ENCODE results near the gene ADAMTS17. TPM values are rescaled to one million over a fixed set of nuclear protein-coding genes. Genes with fewer than 3 reads are reported as not detected.

The ADAMTS17 gene
- total and polyA plus RNA-seq, 4 donors: 0.28 to 46.9 (median 9.1) TPM

GRCh38 chr15:100229181-100230163 is 112.3 kb downstream of the ADAMTS17 start (continued):
- TF ChIP-seq, protein P1, sequence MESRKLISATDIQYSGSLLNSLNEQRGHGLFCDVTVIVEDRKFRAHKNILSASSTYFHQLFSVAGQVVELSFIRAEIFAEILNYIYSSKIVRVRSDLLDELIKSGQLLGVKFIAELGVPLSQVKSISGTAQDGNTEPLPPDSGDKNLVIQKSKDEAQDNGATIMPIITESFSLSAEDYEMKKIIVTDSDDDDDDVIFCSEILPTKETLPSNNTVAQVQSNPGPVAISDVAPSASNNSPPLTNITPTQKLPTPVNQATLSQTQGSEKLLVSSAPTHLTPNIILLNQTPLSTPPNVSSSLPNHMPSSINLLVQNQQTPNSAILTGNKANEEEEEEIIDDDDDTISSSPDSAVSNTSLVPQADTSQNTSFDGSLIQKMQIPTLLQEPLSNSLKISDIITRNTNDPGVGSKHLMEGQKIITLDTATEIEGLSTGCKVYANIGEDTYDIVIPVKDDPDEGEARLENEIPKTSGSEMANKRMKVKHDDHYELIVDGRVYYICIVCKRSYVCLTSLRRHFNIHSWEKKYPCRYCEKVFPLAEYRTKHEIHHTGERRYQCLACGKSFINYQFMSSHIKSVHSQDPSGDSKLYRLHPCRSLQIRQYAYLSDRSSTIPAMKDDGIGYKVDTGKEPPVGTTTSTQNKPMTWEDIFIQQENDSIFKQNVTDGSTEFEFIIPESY (IDR thresholded peaks at IDR 0.05): no peak
- TF ChIP-seq HNF4G (IDR thresholded peaks at IDR 0.05) (no peak), RAD21 (IDR thresholded peaks at IDR 0.05) (no peak), HNF4A (conservative IDR thresholded peaks at IDR 0.05) (no peak)

DNA sequence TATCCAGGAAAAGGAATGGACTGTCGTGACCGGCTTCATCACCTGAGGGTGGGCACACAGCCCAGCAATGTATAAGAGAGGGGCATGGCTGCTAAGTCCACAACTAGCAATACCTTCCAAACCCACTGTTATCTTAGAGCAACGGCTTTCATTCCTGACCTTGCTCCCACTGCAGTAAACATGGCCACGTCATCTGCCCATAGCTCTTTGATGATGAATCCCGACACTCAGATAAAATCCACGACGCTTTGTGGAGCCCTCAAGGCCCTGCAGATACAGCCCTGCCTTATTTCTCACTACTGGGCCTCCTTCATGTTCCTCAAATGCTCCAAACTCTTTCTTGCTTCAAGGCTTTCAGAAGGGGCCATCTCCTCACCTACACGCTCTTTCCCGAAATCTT is 114.0 kb downstream of the ADAMTS17 start:
- Histone ChIP-seq H3K9ac (ENCODE audit: low read depth in 1 of 2, low read length in 2 of 2) (no peak overlapping the region), H3K27ac (ENCODE audit: low read depth in 1 of 2, low read length in 2 of 2) (no peak overlapping the region), H3K4me3 (ENCODE audit: low read depth in 1 of 3, low read length in 3 of 3) (no peak overlapping the region), H3K36me3 (ENCODE audit: control insufficient read depth in 4 of 4, insufficient read depth in 3 of 4, low read depth in 1 of 4, low read length in 3 of 4) (no peaks in the 10 kb centered on the region), H3K9me3 (ENCODE audit: control insufficient read depth in 4 of 4, low read length in 3 of 4) (no peaks in the 10 kb centered on the region), H3K4me1 (ENCODE audit: control insufficient read depth in 4 of 4, insufficient read depth in 4 of 4, low read length in 3 of 4) (no peaks in the 10 kb centered on the region), H3K27me3 (ENCODE audit: control insufficient read depth in 4 of 4, insufficient read depth in 4 of 4, low read length in 3 of 4) (no peaks in the 10 kb centered on the region)
- 88% methylated on average over 9 of the region's 9 CpGs for WGBS
- TF ChIP-seq FOXA2 (IDR thresholded peaks at IDR 0.05) (no peak), RXRA (IDR thresholded peaks at IDR 0.05) (no peak), GABPA (IDR thresholded peaks at IDR 0.05 in 1 of 2, conservative IDR thresholded peaks at IDR 0.05 in 1 of 2) (no peak), HNF4G (IDR thresholded peaks at IDR 0.05) (no peak), SP1 (IDR thresholded peaks at IDR 0.05) (no peak), NR2F2 (IDR thresholded peaks at IDR 0.05) (no peak)
- TF ChIP-seq, protein P2, sequence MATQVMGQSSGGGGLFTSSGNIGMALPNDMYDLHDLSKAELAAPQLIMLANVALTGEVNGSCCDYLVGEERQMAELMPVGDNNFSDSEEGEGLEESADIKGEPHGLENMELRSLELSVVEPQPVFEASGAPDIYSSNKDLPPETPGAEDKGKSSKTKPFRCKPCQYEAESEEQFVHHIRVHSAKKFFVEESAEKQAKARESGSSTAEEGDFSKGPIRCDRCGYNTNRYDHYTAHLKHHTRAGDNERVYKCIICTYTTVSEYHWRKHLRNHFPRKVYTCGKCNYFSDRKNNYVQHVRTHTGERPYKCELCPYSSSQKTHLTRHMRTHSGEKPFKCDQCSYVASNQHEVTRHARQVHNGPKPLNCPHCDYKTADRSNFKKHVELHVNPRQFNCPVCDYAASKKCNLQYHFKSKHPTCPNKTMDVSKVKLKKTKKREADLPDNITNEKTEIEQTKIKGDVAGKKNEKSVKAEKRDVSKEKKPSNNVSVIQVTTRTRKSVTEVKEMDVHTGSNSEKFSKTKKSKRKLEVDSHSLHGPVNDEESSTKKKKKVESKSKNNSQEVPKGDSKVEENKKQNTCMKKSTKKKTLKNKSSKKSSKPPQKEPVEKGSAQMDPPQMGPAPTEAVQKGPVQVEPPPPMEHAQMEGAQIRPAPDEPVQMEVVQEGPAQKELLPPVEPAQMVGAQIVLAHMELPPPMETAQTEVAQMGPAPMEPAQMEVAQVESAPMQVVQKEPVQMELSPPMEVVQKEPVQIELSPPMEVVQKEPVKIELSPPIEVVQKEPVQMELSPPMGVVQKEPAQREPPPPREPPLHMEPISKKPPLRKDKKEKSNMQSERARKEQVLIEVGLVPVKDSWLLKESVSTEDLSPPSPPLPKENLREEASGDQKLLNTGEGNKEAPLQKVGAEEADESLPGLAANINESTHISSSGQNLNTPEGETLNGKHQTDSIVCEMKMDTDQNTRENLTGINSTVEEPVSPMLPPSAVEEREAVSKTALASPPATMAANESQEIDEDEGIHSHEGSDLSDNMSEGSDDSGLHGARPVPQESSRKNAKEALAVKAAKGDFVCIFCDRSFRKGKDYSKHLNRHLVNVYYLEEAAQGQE (IDR thresholded peaks at IDR 0.05): no peak
- DNase-seq (ENCODE audit: low spot score): no peak

- no peak overlapping the region for H3K9ac ChIP-seq (ENCODE audit: low read depth in 1 of 2, low read length in 2 of 2)
- no peaks in the 10 kb centered on the region for H3K4me1 ChIP-seq (ENCODE audit: control insufficient read depth in 4 of 4, insufficient read depth in 4 of 4, low read length in 3 of 4)
- H3K4me3 ChIP-seq (ENCODE audit: low read depth in 1 of 3, low read length in 3 of 3): no peak overlapping the region
- TF ChIP-seq CTCF (IDR thresholded peaks at IDR 0.05; ENCODE audit: low read depth, low read length, missing input control) (no peak), HNF4G (IDR thresholded peaks at IDR 0.05) (no peak)
- no peaks in the 10 kb centered on the region for H3K27me3 ChIP-seq (ENCODE audit: control insufficient read depth in 4 of 4, insufficient read depth in 4 of 4, low read length in 3 of 4)
- no peak overlapping the region for H3K27ac ChIP-seq (ENCODE audit: low read depth in 1 of 2, low read length in 2 of 2)
- WGBS: 95% methylated on average over 5 of the region's 5 CpGs
- no peaks in the 10 kb centered on the region for H3K36me3 ChIP-seq (ENCODE audit: control insufficient read depth in 4 of 4, insufficient read depth in 3 of 4, low read depth in 1 of 4, low read length in 3 of 4)
- no peak for DNase-seq (ENCODE audit: low spot score)
- no peaks in the 10 kb centered on the region for H3K9me3 ChIP-seq (ENCODE audit: control insufficient read depth in 4 of 4, low read length in 3 of 4)
Measured at GRCh38 chr15:100226107-100226506, 115.7 kb downstream of the ADAMTS17 start.
